HFFc6 (cell line): ENCODE data around the gene LRRN2. TPM values are rescaled to one million over a fixed set of nuclear protein-coding genes. Genes with fewer than 3 reads are reported as not detected.

ENCODE experiments used
- DNase-seq: peaks from one replicate; pipeline ENCODE4 v3.0.0-alpha.2; 2018
- H3K27ac Mint-ChIP-seq: 2 replicates; pipeline ENCODE4 v1.8.0; 2020; ENCODE audit warnings: mild to moderate bottlenecking, mixed read lengths
- H3K27me3 Mint-ChIP-seq: 2 replicates; pipeline ENCODE4 v1.8.0; 2021; ENCODE audit warnings: mild to moderate bottlenecking, moderate library complexity, mixed read lengths; ENCODE audit not compliant: insufficient read depth
- H3K36me3 Mint-ChIP-seq: 2 replicates; pipeline ENCODE4 v1.8.0; 2021; ENCODE audit warnings: low read depth, mixed read lengths
- H3K4me1 Mint-ChIP-seq: 2 replicates; pipeline ENCODE4 v1.8.0; 2020; ENCODE audit warnings: low read depth, mixed read lengths
- H3K4me3 Mint-ChIP-seq: 2 replicates; pipeline ENCODE4 v1.8.0; 2020; ENCODE audit warnings: mild to moderate bottlenecking, moderate library complexity, mixed read lengths
- H3K9me3 Mint-ChIP-seq: 2 replicates; pipeline ENCODE4 v1.8.0; 2020; ENCODE audit warnings: mild to moderate bottlenecking, mixed read lengths
- total RNA-seq, 6 experiments: library from RNA; stranded (reverse); fragmentation: NEBNext Ultra II Directional; extraction: Animal tissue kit (Norgen Biotek cat#: 25700); gene quantifications; 2 replicates in 1 of 6; 3 replicates in 5 of 6; pipeline ENCODE4 v1.2.3, GENCODE V29; 2021
- TF ChIP-seq, protein P1 (sequence below): fragments of 200-600 bp; sonication (generic); IDR thresholded peaks from 2 replicates; pipeline ENCODE4 v1.5.0; 2021; ENCODE audit warnings: antibody characterized with exemption, mild to moderate bottlenecking

Gene LRRN2
- total RNA-seq, 6 experiments from 2014 or later: not detected

DNA sequence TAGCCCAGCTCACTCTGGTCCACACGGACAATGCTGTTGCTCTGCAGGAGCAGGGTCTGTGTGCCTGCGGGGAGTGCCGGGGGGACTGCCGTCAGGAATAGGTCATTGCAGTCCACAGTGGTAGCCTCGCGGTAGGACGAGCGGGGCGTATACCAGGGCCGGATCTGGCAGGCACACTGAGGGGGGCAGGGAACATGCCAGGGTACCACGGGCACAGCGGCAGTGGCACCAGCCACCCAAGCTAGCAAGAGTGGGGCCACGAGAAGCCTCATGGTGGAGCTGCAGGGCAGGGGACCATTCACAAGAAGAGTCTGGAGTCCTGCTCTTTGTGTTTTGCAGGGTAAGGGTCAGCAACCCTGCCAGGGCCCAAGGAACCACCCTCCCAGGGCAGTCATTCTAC is 65.8 kb downstream of the LRRN2 start:
- no peaks in the 10 kb centered on the region for H3K36me3 Mint-ChIP-seq
- H3K9me3 Mint-ChIP-seq: no peaks in the 10 kb centered on the region
- H3K27ac Mint-ChIP-seq: no peak overlapping the region
- H3K27me3 Mint-ChIP-seq: peaks cover 45% of the 10 kb centered on the region
- H3K4me1 Mint-ChIP-seq: no peaks in the 10 kb centered on the region
- no peak for DNase-seq
- TF ChIP-seq, protein P1, sequence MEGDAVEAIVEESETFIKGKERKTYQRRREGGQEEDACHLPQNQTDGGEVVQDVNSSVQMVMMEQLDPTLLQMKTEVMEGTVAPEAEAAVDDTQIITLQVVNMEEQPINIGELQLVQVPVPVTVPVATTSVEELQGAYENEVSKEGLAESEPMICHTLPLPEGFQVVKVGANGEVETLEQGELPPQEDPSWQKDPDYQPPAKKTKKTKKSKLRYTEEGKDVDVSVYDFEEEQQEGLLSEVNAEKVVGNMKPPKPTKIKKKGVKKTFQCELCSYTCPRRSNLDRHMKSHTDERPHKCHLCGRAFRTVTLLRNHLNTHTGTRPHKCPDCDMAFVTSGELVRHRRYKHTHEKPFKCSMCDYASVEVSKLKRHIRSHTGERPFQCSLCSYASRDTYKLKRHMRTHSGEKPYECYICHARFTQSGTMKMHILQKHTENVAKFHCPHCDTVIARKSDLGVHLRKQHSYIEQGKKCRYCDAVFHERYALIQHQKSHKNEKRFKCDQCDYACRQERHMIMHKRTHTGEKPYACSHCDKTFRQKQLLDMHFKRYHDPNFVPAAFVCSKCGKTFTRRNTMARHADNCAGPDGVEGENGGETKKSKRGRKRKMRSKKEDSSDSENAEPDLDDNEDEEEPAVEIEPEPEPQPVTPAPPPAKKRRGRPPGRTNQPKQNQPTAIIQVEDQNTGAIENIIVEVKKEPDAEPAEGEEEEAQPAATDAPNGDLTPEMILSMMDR: no peak
- H3K4me3 Mint-ChIP-seq: no peak overlapping the region

DNA sequence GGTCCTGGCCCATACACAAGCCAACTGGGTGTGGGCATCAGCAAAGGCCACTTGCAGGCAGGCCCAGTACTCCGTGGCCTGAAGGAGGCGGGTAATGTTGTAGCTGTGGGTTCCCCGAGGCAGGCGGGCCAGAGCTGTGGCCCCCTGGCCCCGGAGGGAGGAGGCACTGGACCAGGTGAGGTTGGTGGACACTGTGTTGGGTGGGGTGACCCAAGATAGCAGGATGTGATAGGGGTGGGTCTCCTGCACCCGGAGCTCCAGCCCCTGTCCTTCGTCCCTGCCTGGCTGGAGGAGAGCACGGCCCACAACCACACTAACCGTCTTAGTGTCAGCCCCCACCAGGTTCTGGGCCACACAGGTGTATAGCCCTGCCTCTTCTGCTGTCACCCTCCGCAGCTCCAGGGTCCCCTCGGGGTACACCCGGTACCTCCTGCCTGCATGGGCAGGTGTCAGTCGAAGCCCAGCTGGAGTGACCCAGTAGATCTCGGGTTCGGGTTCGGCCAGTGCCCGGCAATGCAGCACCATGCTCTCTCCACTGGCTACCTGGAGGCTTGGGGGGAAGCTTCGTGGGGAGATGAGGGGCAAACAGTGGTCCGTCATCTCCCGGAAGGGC is 67.3 kb downstream of the LRRN2 start:
- H3K4me3 Mint-ChIP-seq: no peak overlapping the region
- DNase-seq: no peak
- H3K27me3 Mint-ChIP-seq: peaks cover 45% of the 10 kb centered on the region
- no peaks in the 10 kb centered on the region for H3K9me3 Mint-ChIP-seq
- no peaks in the 10 kb centered on the region for H3K4me1 Mint-ChIP-seq
- no peak overlapping the region for H3K27ac Mint-ChIP-seq
- no peaks in the 10 kb centered on the region for H3K36me3 Mint-ChIP-seq
- TF ChIP-seq, protein P1: no peak

DNA sequence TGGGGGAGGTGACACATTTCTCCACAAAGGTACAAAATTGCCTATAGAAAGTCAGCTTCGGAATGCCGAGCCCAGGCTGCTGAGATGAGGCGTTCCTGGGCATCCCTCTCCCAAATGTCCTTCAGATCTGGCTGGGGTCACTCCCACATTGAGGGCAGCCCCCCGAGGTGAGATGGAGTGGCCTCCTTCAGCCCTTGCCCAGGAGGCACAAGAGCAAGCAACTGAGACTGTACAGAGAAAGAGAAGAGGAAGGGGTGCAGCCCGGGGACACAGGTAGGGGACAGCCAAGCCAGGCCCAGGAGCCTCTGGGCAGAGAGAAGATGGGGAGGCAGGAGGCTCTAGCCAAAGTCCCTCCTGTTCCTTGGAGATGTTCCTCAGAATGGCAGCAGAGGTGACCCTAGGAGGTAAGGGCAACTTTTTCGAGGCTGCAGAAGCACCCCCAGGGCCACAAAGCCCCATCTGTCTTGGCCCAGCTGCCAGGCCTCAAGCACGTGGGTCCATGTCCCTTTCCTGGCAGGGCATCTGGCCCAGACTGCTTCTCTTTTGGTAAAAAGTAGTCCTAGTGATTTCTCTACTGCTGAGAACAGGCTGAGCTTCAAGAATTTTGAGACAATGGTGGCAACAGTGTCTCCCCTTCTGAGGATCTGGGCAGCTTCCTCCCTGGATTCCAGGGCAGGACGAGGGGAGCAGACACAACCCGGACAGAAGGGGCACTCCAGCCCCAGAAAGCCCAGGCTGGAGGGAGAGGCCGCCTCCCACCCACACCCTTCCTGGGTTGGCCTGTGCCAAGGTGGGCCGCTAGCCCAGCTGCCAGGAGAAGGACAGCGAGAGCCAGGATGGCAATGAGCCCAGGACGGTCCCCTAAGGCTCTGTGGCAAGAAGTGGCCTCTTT is 68.0 kb downstream of the LRRN2 start:
- DNase-seq: no peak
- TF ChIP-seq, protein P1: no peak
- Mint-ChIP-seq H3K27me3 (peaks cover 47% of the 10 kb centered on the region), H3K4me1 (no peaks in the 10 kb centered on the region), H3K27ac (no peak overlapping the region), H3K9me3 (no peaks in the 10 kb centered on the region), H3K4me3 (no peak overlapping the region), H3K36me3 (no peaks in the 10 kb centered on the region)

DNA sequence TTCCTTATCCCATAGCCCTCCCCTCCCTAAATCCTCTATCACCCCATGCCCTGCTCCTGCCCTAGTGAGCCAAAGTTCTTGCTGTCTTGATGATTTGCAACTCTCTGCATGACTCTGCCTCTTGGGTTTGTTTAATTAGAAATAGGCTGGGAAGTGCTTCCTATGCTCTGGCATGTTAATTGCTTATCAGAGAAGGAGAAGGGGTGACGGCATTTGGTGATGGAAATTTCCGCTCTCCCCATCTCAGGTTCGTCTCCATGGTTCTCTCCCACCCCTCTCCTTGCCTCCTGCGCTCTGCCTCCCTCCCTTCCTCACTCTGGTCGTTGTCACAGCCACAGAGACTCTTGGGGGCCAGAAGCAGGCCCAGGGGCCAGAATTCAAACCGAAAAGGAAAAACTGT is 68.9 kb downstream of the LRRN2 start:
- Mint-ChIP-seq H3K36me3 (no peaks in the 10 kb centered on the region), H3K4me1 (no peaks in the 10 kb centered on the region), H3K27me3 (peaks cover 49% of the 10 kb centered on the region), H3K4me3 (no peak overlapping the region), H3K9me3 (no peaks in the 10 kb centered on the region), H3K27ac (no peak overlapping the region)
- TF ChIP-seq, protein P1: no peak
- DNase-seq: no peak

DNA sequence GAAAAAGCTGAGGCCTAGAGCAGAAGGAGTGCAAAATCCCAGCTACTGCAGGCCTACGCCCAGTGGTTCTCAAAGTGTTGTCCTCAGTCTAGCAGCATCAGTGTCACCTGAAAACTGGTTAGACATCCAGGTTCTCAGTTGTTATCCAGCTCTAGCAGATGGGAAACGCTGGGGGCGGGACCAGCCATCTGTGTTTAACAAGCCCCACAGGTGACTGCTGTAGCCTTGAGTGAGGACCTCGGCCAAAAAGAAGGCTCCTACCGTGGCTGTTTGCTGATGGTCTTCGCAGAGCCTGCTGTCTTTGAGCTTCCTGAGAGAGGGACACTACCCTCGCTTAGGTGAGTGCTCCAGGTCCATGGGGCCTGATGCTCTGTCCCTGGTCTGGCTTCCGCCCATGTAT is 69.7 kb downstream of the LRRN2 start:
- Mint-ChIP-seq H3K9me3 (no peaks in the 10 kb centered on the region), H3K27me3 (peaks cover 50% of the 10 kb centered on the region), H3K36me3 (no peaks in the 10 kb centered on the region), H3K27ac (no peak overlapping the region), H3K4me1 (no peaks in the 10 kb centered on the region), H3K4me3 (no peak overlapping the region)
- DNase-seq: no peak
- TF ChIP-seq, protein P1: no peak
